ENCODE results near the gene TMIGD1. TPM values are rescaled to one million over a fixed set of nuclear protein-coding genes. Genes with fewer than 3 reads are reported as not detected.

TMIGD1 gene
- total and polyA plus RNA-seq, 2 of the 13 experiments (the other 11 are each of a cell fraction or from before 2014, with no cell fraction given): not detected

DNA sequence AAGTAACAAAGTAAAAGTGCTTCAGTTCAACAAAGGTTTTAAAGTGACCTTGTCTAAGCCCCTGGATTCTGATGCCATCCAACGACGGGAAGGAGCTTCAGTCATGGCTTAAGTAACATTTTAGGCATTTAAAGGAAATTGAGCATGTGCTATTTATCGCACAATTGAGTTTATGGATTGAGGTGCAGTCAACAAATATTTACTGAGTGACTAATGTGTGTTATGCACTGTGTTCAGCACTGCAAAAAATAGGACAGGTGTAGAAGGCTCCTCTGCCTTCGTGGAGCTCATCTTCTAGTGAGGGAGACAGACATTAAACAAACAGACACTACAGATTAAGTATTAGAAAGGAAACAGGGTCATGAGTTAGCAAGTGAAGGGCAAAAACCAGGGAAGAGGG is 12.5 kb downstream of the TMIGD1 start (continued):
- TF ChIP-seq ZNF263 (CRISPR knock-in tag; IDR thresholded peaks at IDR 0.05) (no peak), LCORL (IDR thresholded peaks at IDR 0.05) (no peak), LCORL (CRISPR knock-in tag; IDR thresholded peaks at IDR 0.05) (no peak), FUBP1 (CRISPR knock-in tag; IDR thresholded peaks at IDR 0.05; ENCODE audit: borderline replicate concordance) (no peak), RARA (CRISPR knock-in tag; IDR thresholded peaks at IDR 0.05) (peak; percentile 23; the same call in 1 of the 2 replicates), ZNF503 (CRISPR knock-in tag; IDR thresholded peaks at IDR 0.05) (no peak), ATRX (CRISPR knock-in tag; IDR thresholded peaks at IDR 0.05; ENCODE audit: borderline replicate concordance) (no peak), ZNF441 (CRISPR knock-in tag; IDR thresholded peaks at IDR 0.05; ENCODE audit: borderline replicate concordance) (no peak), ZNF136 (CRISPR knock-in tag; IDR thresholded peaks at IDR 0.05; ENCODE audit: low read depth) (no peak), BRCA1 (CRISPR knock-in tag; IDR thresholded peaks at IDR 0.05) (no peak), KDM3A (CRISPR knock-in tag; IDR thresholded peaks at IDR 0.05; ENCODE audit: low read depth) (no peak), FOSL2 (CRISPR knock-in tag; IDR thresholded peaks at IDR 0.05) (peak; percentile 86), CTCF (CRISPR knock-in tag; IDR thresholded peaks at IDR 0.05) (no peak), MIXL1 (CRISPR knock-in tag; IDR thresholded peaks at IDR 0.05) (no peak), FOXP1 (IDR thresholded peaks at IDR 0.05) (no peak), FOXP1 (CRISPR knock-in tag; IDR thresholded peaks at IDR 0.05) (peak; percentile 61), ZBTB42 (CRISPR knock-in tag; IDR thresholded peaks at IDR 0.05) (no peak), ZNF3 (CRISPR knock-in tag; IDR thresholded peaks at IDR 0.05) (peak; percentile 66; the same call in 1 of the 2 replicates), SALL1 (CRISPR knock-in tag; IDR thresholded peaks at IDR 0.05) (no peak), DNMT3B (CRISPR knock-in tag; conservative IDR thresholded peaks at IDR 0.05) (no peak), WIZ (CRISPR knock-in tag; IDR thresholded peaks at IDR 0.05) (no peak), ZIK1 (CRISPR knock-in tag; IDR thresholded peaks at IDR 0.05; ENCODE audit: borderline replicate concordance, low read depth) (no peak), ZNF598 (CRISPR knock-in tag; IDR thresholded peaks at IDR 0.05; ENCODE audit: borderline replicate concordance) (no peak)
- TF ChIP-seq, protein P1, sequence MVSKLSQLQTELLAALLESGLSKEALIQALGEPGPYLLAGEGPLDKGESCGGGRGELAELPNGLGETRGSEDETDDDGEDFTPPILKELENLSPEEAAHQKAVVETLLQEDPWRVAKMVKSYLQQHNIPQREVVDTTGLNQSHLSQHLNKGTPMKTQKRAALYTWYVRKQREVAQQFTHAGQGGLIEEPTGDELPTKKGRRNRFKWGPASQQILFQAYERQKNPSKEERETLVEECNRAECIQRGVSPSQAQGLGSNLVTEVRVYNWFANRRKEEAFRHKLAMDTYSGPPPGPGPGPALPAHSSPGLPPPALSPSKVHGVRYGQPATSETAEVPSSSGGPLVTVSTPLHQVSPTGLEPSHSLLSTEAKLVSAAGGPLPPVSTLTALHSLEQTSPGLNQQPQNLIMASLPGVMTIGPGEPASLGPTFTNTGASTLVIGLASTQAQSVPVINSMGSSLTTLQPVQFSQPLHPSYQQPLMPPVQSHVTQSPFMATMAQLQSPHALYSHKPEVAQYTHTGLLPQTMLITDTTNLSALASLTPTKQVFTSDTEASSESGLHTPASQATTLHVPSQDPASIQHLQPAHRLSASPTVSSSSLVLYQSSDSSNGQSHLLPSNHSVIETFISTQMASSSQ (IDR thresholded peaks at IDR 0.05; ENCODE audit: low read depth): no peak
- TF ChIP-seq, protein P1 (CRISPR knock-in tag; IDR thresholded peaks at IDR 0.05; ENCODE audit: borderline replicate concordance): no peak
